Mucosa of stomach (tissue), 1 donor: ENCODE data around the gene MYO9B.
"Not testable (repeated sequence)": the region's sequence is repeated elsewhere in the genome, so short reads cannot be mapped to it uniquely, and the experiment has no call there.

Experiments used
- H3K27me3 ChIP-seq: one replicate; pipeline ENCODE4 v1.7.0; 2013; ENCODE audit warnings: mild to moderate bottlenecking, low read length; ENCODE audit not compliant: control insufficient read depth, insufficient read depth
- H3K36me3 ChIP-seq: one replicate; pipeline ENCODE4 v1.7.0; 2013; ENCODE audit warnings: low read length; ENCODE audit not compliant: control insufficient read depth, insufficient read depth
- H3K4me1 ChIP-seq: one replicate; pipeline ENCODE4 v1.7.0; 2013; ENCODE audit warnings: mild to moderate bottlenecking, low read length; ENCODE audit not compliant: control insufficient read depth, insufficient read depth
- H3K4me3 ChIP-seq: one replicate; pipeline ENCODE4 v1.7.0; 2013; ENCODE audit warnings: low read length
- H3K9ac ChIP-seq: one replicate; pipeline ENCODE4 v1.7.0; 2013; ENCODE audit warnings: mild to moderate bottlenecking, low read length, moderate library complexity
- H3K9me3 ChIP-seq: one replicate; pipeline ENCODE4 v1.7.0; 2013; ENCODE audit warnings: mild to moderate bottlenecking, low read length, moderate library complexity; ENCODE audit not compliant: control insufficient read depth
- donor health status: Pancreatic carcinoma.

MYO9B gene

GRCh38 chr19:17164639-17165038, 89.1 kb downstream of the MYO9B start:
- H3K4me3 ChIP-seq = no peak overlapping the region
- H3K27me3 ChIP-seq = no peaks in the 10 kb centered on the region
- no peaks in the 10 kb centered on the region for H3K9me3 ChIP-seq
- H3K4me1 ChIP-seq = no peaks in the 10 kb centered on the region
- peaks cover 15% of the 10 kb centered on the region for H3K36me3 ChIP-seq
- no peak overlapping the region for H3K9ac ChIP-seq

- Histone ChIP-seq H3K4me1 (no peaks in the 10 kb centered on the region), H3K4me3 (no peak overlapping the region), H3K9me3 (no peaks in the 10 kb centered on the region), H3K9ac (no peak overlapping the region), H3K27me3 (no peaks in the 10 kb centered on the region), H3K36me3 (peaks cover 15% of the 10 kb centered on the region)
Observed at GRCh38 chr19:17165715-17166114, 90.1 kb downstream of the MYO9B start.

DNA sequence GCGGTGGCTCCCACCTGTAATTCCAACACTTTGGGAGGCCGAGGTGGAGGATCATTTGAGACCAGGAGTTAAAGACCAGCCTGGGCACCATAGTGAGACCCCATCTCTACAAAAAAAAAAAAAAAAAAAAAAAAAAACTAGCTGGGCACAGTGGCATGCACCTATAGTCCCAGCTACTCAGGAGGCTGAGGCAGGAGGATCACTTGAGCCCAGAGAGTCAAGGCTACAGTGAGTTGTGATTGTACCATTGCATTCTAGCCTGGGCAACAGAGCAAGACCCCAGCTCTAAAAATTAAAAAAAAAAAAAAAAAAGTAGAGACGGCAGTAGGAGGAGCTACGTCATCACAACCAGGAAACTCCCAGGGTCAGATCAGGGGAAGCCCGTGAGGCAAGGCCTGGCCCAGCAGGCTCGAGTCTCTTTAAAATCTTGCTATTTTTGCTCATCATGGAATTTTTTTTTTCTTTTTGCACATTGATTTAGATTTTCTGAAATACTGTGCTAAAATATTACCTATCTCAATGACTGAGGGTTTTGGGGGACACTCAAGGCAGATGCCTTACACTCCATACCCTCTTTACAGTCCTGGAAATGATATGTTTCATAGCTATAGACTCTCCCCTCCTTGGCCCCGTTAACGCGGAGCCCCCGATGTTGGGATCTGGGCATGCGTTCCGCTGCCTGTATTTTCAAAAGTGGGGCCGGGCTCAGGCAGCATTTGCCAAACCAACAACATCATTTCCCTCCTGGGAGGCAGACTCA, 95.1 kb downstream of the MYO9B start:
- peaks cover 17% of the 10 kb centered on the region for H3K36me3 ChIP-seq
- H3K9ac ChIP-seq = no peak overlapping the region
- H3K4me1 ChIP-seq = no peaks in the 10 kb centered on the region
- H3K4me3 ChIP-seq = no peak overlapping the region
- H3K9me3 ChIP-seq = no peaks in the 10 kb centered on the region
- no peaks in the 10 kb centered on the region for H3K27me3 ChIP-seq

GRCh38 chr19:17171874-17172273, 96.3 kb downstream of the MYO9B start:
- H3K4me3 ChIP-seq = no peak overlapping the region
- H3K9me3 ChIP-seq = no peaks in the 10 kb centered on the region
- no peaks in the 10 kb centered on the region for H3K4me1 ChIP-seq
- peaks cover 13% of the 10 kb centered on the region for H3K36me3 ChIP-seq
- H3K9ac ChIP-seq = no peak overlapping the region
- H3K27me3 ChIP-seq = no peaks in the 10 kb centered on the region

DNA sequence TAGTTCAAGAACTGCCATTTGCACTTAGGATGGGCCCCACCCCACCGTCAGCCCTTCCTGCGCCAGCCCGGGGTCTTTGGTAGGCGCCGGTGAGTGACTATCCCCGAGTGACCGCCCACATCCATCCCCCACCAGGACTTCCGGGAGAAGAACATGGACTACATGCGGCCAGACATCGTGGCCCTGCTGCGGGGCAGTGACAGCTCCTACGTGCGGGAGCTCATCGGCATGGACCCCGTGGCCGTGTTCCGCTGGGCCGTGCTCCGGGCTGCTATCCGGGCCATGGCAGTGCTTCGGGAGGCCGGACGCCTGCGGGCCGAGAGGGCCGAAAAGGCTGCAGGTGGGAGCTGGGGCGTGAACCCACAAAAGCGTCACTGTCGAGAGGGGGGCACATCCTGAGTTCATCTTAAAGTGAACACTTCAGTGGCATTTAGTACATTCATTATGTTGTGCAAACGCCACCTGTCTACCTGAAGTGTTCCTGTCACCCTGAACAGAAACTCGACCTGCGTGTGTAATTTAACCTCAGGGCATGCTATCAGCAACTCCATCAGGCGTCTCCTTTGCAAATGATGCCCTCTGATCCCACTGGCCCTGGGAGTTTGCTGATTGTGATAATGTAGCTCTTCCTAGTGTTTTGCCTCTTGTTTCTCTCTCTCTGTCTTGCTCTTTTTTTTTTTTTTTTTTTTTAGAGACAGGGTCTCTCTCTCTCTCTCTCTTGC, 97.2 kb downstream of the MYO9B start:
- Histone ChIP-seq H3K27me3 (no peaks in the 10 kb centered on the region), H3K4me1 (no peaks in the 10 kb centered on the region), H3K9ac (no peak overlapping the region), H3K9me3 (no peaks in the 10 kb centered on the region), H3K36me3 (peaks cover 13% of the 10 kb centered on the region), H3K4me3 (no peak overlapping the region)

- no peak overlapping the region for H3K4me3 ChIP-seq
- no peaks in the 10 kb centered on the region for H3K27me3 ChIP-seq
- H3K9me3 ChIP-seq = no peaks in the 10 kb centered on the region
- no peak overlapping the region for H3K9ac ChIP-seq
- H3K4me1 ChIP-seq = no peaks in the 10 kb centered on the region
- no peaks in the 10 kb centered on the region for H3K36me3 ChIP-seq
Observed at GRCh38 chr19:17178291-17178690, 102.7 kb downstream of the MYO9B start.

DNA sequence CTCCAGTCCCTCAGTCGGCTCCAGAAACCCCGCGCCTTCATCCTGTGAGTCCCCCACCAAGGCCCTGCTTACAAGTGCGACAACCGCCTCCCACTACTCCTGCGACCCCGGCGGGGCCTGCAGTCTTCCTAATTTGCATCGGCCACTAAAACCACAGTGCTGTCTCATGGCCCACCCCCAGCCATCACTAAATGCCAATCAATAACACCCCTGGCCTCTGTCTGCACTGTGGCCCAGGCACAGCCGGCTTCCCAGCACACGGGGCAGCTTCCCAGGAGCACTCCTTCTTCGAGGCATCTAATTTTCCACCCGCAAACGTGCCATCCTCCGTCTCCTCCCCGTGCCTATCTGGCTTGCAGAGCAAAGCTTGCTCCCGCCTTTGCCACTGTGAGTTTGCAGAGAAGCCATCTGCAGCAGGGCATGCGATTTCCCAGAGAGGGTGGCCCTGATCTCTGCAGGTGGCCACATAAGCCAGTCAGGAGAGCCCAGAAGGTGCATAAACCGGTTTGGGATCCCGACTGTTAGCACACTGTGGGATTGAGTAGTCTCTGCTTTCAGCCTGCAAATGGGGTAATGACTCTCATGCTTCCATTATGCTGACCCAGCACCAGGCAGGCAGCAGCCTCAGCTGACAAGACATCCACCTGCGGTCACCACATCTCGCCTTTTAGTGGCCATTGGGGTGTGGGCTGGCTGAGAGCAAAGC, 105.6 kb downstream of the MYO9B start:
- no peaks in the 10 kb centered on the region for H3K36me3 ChIP-seq
- no peaks in the 10 kb centered on the region for H3K4me1 ChIP-seq
- H3K9ac ChIP-seq = no peak overlapping the region
- no peaks in the 10 kb centered on the region for H3K27me3 ChIP-seq
- H3K4me3 ChIP-seq = no peak overlapping the region
- no peaks in the 10 kb centered on the region for H3K9me3 ChIP-seq

DNA sequence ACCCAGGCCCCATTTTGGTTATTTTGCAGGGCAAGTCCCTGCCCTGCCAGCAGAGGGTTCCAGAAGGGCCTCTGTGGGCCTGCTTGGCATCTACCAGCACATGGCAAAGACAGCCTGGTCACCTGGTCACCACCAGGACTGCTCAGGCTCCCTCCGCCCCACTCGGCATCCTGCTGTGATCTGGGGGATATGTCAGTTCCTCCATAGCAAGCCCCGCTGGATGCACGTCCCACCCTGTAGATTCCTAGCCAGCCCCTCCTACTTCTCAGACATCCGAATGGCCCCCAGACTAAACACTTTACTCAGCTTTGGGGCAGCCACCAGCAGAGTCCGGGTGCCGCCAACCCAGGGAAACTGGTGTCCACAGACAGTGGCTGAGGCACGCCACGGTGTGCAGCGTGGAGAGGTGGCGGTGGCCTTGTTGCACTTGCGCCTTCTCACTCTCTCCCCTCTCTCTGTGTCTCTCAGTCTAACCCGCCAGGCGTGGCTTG, 107.7 kb downstream of the MYO9B start:
- Histone ChIP-seq H3K9me3 (no peaks in the 10 kb centered on the region), H3K4me3 (no peak overlapping the region), H3K27me3 (no peaks in the 10 kb centered on the region), H3K4me1 (no peaks in the 10 kb centered on the region), H3K9ac (no peak overlapping the region), H3K36me3 (peaks cover 3% of the 10 kb centered on the region)

GRCh38 chr19:17183858-17184321, 108.3 kb downstream of the MYO9B start:
- no peaks in the 10 kb centered on the region for H3K27me3 ChIP-seq
- H3K9ac ChIP-seq = no peak overlapping the region
- H3K36me3 ChIP-seq = peaks cover 3% of the 10 kb centered on the region
- H3K4me3 ChIP-seq = no peak overlapping the region
- H3K9me3 ChIP-seq = no peaks in the 10 kb centered on the region
- no peaks in the 10 kb centered on the region for H3K4me1 ChIP-seq

DNA sequence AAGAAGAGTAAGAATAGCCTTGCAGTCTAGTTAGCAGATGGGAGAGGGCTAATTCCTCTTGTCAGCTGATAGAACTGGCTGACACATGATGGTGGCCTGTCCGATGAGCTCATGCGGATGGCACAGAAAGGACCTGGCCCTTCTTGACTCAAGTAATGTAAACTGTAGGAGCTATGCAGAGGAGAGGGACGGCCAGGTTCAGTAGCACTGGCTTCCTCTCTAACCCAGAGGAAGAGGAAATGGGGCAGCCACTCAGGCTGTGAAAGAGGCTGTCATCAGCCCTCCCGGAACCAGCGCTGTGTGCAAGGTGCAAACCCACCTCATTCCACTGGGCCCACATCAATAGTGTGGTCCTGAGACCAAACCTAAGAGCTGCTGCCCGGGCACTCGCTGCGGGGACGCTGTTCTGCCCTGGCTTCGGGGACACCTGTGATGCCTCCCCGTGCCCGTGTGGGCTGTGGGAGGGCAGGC, 108.8 kb downstream of the MYO9B start:
- Histone ChIP-seq H3K36me3 (peaks cover 3% of the 10 kb centered on the region), H3K27me3 (no peaks in the 10 kb centered on the region), H3K4me3 (no peak overlapping the region), H3K4me1 (no peaks in the 10 kb centered on the region), H3K9ac (no peak overlapping the region), H3K9me3 (no peaks in the 10 kb centered on the region)

GRCh38 chr19:17185590-17185989, 110.0 kb downstream of the MYO9B start:
- no peaks in the 10 kb centered on the region for H3K4me1 ChIP-seq
- H3K9ac ChIP-seq = no peak overlapping the region
- H3K27me3 ChIP-seq = no peaks in the 10 kb centered on the region
- no peaks in the 10 kb centered on the region for H3K9me3 ChIP-seq
- H3K4me3 ChIP-seq = no peak overlapping the region
- H3K36me3 ChIP-seq = peaks cover 3% of the 10 kb centered on the region

GRCh38 chr19:17191736-17192135, 116.2 kb downstream of the MYO9B start:
- not testable (repeated sequence) for H3K4me3 ChIP-seq, H3K36me3 ChIP-seq, H3K27me3 ChIP-seq

More at GRCh38 chr19:17191736-17192135, 116.2 kb downstream of the MYO9B start:
- not testable (repeated sequence) for H3K9me3 ChIP-seq, H3K9ac ChIP-seq, H3K4me1 ChIP-seq
